OCI-LY3 (cell line): ENCODE data around the gene RPS18.

ENCODE experiments used
- H2AFZ ChIP-seq: fragments of 200-600, 300-600 bp; shearing (Covaris generic); 2 replicates; pipeline ENCODE4 v1.6.0; 2014; ENCODE audit warnings: antibody characterized with exemption, low read depth, low read length
- H3K27ac ChIP-seq: fragments of 200-600, 300-600 bp; sonication (generic); 2 replicates; pipeline ENCODE4 v1.5.1; 2014; ENCODE audit warnings: mild to moderate bottlenecking, low read length, moderate library complexity, mixed read lengths
- H3K27me3 ChIP-seq: fragments of 200-600, 300-600 bp; sonication (generic); 2 replicates; pipeline ENCODE4 v1.6.1; 2014; ENCODE audit warnings: low read depth, low read length, mixed read lengths
- H3K36me3 ChIP-seq: fragments of 200-600, 300-600 bp; sonication (generic); replicated peaks from 2 replicates; pipeline ENCODE3; 2014; ENCODE audit warnings: low read depth, low read length, mixed read lengths
- H3K4me1 ChIP-seq: fragments of 300-600, 200-600 bp; sonication (generic); 2 replicates; pipeline ENCODE4 v1.6.1; 2014; ENCODE audit warnings: low read length, mixed read lengths
- H3K4me2 ChIP-seq: fragments of 200-600, 300-600 bp; sonication (generic); 2 replicates; pipeline ENCODE4 v1.6.1; 2014; ENCODE audit warnings: low read length, mixed read lengths
- H3K4me3 ChIP-seq: fragments of 300-600, 200-600 bp; sonication (generic); 2 replicates; pipeline ENCODE4 v1.5.1; 2014; ENCODE audit warnings: antibody characterized with exemption, mild to moderate bottlenecking, low read length, moderate library complexity
- H3K79me2 ChIP-seq: fragments of 300-600, 200-600 bp; shearing (Covaris generic); 2 replicates; pipeline ENCODE4 v1.6.1; 2014; ENCODE audit warnings: mild to moderate bottlenecking, low read length, mixed read lengths
- H3K9ac ChIP-seq: fragments of 300-600, 200-600 bp; shearing (Covaris generic); 2 replicates; pipeline ENCODE4 v1.6.0; 2014; ENCODE audit warnings: mild to moderate bottlenecking, low read length, moderate library complexity
- H3K9me3 ChIP-seq: fragments of 200-600, 300-600 bp; shearing (Covaris generic); 2 replicates; pipeline ENCODE4 v1.6.1; 2014; ENCODE audit warnings: low read length, mixed read lengths; ENCODE audit not compliant: insufficient read depth
- H4K20me1 ChIP-seq: fragments of 200-600, 300-600 bp; sonication (generic); 2 replicates; pipeline ENCODE4 v1.6.1; 2016; ENCODE audit warnings: low read length, mixed read lengths; ENCODE audit not compliant: insufficient read depth
- EZH2phosphoT487 ChIP-seq: fragments of 200-600 bp; shearing (Covaris generic); IDR thresholded peaks from 2 replicates; pipeline ENCODE4 v1.6.1; 2018; ENCODE audit warnings: antibody characterized with exemption, mixed run types, low read depth
- TF ChIP-seq, protein P1 (sequence below): fragments of 200-600, 300-600 bp; sonication (generic); IDR thresholded peaks from 2 replicates; pipeline ENCODE4 v1.5.1; 2014; ENCODE audit warnings: antibody characterized with exemption, low read length, low read depth

The RPS18 gene

GRCh38 chr6:33289784-33290315 lies 18.0 kb downstream of the RPS18 start:
- Histone ChIP-seq H3K4me2 (peak overlapping the region; percentile 97), H3K36me3 (peaks cover 9% of the 10 kb centered on the region), H3K4me1 (peaks cover 12% of the 10 kb centered on the region), H3K4me3 (peak overlapping the region; percentile 98), H3K9ac (peak overlapping the region; percentile 89), H4K20me1 (no peaks in the 10 kb centered on the region), H3K9me3 (no peaks in the 10 kb centered on the region), H3K27ac (peak overlapping the region; percentile 38), H2AFZ (0 out of 2 replicates have a peak overlapping the region, but pooled peaks have one; percentile 70), H3K27me3 (no peaks in the 10 kb centered on the region), H3K79me2 (peaks cover 28% of the 10 kb centered on the region)
- no peak for TF ChIP-seq EZH2phosphoT487
- TF ChIP-seq, protein P1, sequence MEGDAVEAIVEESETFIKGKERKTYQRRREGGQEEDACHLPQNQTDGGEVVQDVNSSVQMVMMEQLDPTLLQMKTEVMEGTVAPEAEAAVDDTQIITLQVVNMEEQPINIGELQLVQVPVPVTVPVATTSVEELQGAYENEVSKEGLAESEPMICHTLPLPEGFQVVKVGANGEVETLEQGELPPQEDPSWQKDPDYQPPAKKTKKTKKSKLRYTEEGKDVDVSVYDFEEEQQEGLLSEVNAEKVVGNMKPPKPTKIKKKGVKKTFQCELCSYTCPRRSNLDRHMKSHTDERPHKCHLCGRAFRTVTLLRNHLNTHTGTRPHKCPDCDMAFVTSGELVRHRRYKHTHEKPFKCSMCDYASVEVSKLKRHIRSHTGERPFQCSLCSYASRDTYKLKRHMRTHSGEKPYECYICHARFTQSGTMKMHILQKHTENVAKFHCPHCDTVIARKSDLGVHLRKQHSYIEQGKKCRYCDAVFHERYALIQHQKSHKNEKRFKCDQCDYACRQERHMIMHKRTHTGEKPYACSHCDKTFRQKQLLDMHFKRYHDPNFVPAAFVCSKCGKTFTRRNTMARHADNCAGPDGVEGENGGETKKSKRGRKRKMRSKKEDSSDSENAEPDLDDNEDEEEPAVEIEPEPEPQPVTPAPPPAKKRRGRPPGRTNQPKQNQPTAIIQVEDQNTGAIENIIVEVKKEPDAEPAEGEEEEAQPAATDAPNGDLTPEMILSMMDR = no peak

GRCh38 chr6:33290459-33290858 lies 18.6 kb downstream of the RPS18 start:
- H3K79me2 ChIP-seq = peaks cover 28% of the 10 kb centered on the region
- TF ChIP-seq, protein P1 = no peak
- no peak for TF ChIP-seq EZH2phosphoT487
- peak overlapping the region; percentile 98 for H3K4me3 ChIP-seq
- peak overlapping the region; percentile 97 for H3K4me2 ChIP-seq
- peak overlapping the region; percentile 89; the same call in 1 of the 2 replicates for H3K9ac ChIP-seq
- H4K20me1 ChIP-seq = no peaks in the 10 kb centered on the region
- no peaks in the 10 kb centered on the region for H3K27me3 ChIP-seq
- H3K36me3 ChIP-seq = peaks cover 9% of the 10 kb centered on the region
- H3K27ac ChIP-seq = no peak overlapping the region
- H3K9me3 ChIP-seq = no peaks in the 10 kb centered on the region
- H2AFZ ChIP-seq = no peak overlapping the region
- H3K4me1 ChIP-seq = peaks cover 12% of the 10 kb centered on the region

DNA sequence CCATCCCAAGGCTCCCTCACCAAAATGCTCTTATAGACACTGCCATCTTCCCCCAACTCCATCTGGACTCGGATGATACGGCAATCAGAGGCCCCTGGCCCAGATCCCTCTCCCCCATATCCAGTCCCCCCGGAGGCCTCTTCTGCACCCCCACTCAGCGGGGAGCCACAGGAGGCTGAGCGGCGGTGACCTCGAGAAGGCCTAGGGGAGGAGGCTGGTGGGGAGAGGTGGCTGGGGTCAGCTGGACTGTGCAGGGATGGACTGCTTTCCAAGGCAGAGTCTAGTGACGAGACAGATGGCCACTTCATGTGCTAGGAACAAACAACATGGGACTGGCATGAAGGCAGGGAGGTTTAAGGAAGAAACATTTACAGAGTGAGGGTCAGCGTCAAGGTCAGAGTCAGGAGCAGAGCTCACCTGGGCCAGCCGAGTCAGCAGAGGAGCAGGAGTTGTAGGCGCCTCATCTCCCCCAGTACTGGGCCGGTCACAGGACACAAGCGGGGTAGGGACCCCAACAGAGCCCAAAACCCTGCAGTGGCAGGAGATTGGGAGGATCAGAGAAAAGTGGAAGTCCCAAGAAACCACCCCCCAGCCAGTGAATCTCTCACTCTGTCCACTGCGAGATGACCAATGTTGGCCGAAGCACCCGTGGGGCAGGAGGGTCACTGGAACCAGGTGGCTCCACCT lies 21.3 kb downstream of the RPS18 start:
- H3K4me3 ChIP-seq = no peak overlapping the region
- H3K79me2 ChIP-seq = peaks cover 28% of the 10 kb centered on the region
- peaks cover 9% of the 10 kb centered on the region for H3K36me3 ChIP-seq
- no peaks in the 10 kb centered on the region for H3K27me3 ChIP-seq
- H3K9ac ChIP-seq = no peak overlapping the region
- no peak overlapping the region for H3K4me2 ChIP-seq
- H2AFZ ChIP-seq = no peak overlapping the region
- no peaks in the 10 kb centered on the region for H4K20me1 ChIP-seq
- H3K4me1 ChIP-seq = peaks cover 18% of the 10 kb centered on the region
- no peaks in the 10 kb centered on the region for H3K9me3 ChIP-seq
- no peak for TF ChIP-seq EZH2phosphoT487
- TF ChIP-seq, protein P1 = no peak
- H3K27ac ChIP-seq = no peak overlapping the region

DNA sequence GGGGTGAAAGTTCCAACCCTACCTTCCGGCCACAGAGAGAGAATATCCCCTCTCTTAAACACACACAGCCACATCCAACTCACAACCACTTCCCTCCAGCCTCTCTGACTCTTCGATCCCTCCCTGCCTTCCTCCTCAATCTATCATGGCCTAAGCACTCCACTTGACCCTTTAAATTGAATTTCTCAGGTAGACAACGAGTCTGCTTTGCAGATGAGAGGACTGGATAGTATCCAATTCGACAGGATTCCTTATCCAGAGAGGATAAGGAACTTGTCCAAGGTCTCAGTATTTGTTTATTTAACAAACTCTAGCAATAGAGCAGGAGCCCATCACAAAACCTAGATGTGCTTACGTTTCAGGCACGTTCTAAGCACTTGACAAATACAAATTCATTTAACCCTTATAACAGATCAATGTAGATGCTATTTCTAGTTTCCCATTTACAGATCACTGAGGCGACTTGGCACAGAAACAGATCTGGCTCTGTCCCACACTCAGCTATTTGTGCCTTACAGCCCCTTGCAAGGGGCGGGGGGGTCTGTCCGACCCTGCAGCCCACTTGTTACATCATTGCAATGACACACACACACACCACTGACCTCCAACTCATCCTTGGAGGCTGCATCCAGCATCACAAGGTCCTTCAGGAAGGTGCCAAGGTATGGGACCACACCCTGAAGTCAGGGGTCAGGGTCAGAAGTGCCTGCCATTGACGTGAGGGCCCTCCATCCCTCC lies 22.4 kb downstream of the RPS18 start:
- H3K4me1 ChIP-seq = peaks cover 16% of the 10 kb centered on the region
- no peak overlapping the region for H3K27ac ChIP-seq
- no peaks in the 10 kb centered on the region for H3K9me3 ChIP-seq
- H3K4me3 ChIP-seq = no peak overlapping the region
- H4K20me1 ChIP-seq = no peaks in the 10 kb centered on the region
- no peaks in the 10 kb centered on the region for H3K27me3 ChIP-seq
- H2AFZ ChIP-seq = no peak overlapping the region
- no peak overlapping the region for H3K4me2 ChIP-seq
- no peak overlapping the region for H3K9ac ChIP-seq
- no peak for TF ChIP-seq EZH2phosphoT487
- TF ChIP-seq, protein P1 = no peak
- peaks cover 9% of the 10 kb centered on the region for H3K36me3 ChIP-seq
- H3K79me2 ChIP-seq = peaks cover 21% of the 10 kb centered on the region
